Measurements from ENCODE around the gene EBF3.

The EBF3 gene

DNA sequence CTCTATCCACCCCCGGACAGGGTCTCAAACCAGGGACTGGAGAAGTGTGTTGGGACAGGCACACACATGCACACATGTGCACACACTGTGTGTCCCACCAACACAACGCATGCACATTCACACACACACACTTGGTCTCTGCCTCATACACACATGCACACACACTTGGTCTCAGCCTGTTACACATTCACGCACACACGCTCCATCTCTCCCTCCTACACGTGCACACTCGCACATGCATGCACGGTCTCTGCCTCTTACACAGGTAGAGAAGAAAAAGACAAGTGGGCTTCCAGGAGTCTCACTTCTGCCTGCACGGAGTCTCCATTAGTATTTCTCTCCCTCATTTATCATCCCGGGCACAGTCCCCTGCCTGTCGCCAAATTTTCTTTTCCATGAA, 171.2 kb downstream of the EBF3 start:
- TF ChIP-seq, protein P1, sequence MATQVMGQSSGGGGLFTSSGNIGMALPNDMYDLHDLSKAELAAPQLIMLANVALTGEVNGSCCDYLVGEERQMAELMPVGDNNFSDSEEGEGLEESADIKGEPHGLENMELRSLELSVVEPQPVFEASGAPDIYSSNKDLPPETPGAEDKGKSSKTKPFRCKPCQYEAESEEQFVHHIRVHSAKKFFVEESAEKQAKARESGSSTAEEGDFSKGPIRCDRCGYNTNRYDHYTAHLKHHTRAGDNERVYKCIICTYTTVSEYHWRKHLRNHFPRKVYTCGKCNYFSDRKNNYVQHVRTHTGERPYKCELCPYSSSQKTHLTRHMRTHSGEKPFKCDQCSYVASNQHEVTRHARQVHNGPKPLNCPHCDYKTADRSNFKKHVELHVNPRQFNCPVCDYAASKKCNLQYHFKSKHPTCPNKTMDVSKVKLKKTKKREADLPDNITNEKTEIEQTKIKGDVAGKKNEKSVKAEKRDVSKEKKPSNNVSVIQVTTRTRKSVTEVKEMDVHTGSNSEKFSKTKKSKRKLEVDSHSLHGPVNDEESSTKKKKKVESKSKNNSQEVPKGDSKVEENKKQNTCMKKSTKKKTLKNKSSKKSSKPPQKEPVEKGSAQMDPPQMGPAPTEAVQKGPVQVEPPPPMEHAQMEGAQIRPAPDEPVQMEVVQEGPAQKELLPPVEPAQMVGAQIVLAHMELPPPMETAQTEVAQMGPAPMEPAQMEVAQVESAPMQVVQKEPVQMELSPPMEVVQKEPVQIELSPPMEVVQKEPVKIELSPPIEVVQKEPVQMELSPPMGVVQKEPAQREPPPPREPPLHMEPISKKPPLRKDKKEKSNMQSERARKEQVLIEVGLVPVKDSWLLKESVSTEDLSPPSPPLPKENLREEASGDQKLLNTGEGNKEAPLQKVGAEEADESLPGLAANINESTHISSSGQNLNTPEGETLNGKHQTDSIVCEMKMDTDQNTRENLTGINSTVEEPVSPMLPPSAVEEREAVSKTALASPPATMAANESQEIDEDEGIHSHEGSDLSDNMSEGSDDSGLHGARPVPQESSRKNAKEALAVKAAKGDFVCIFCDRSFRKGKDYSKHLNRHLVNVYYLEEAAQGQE (IDR thresholded peaks at IDR 0.05; ENCODE audit: insufficient read depth in 1 of 2, low read depth in 2 of 2, low read length in 2 of 2), result no peak
- TF ChIP-seq POLR2AphosphoS5 (IDR thresholded peaks at IDR 0.05; ENCODE audit: low read depth, low read length) (no peak), SIN3A (IDR thresholded peaks at IDR 0.05; ENCODE audit: borderline replicate concordance, insufficient read depth, low read length) (no peak), TAF1 (IDR thresholded peaks at IDR 0.05; ENCODE audit: borderline replicate concordance, insufficient read depth, low read length) (no peak), FOXP2 (optimal IDR thresholded peaks at IDR 0.05; ENCODE audit: borderline replicate concordance, extremely low read depth, extremely low read length, insufficient read depth) (no peak)

DNA sequence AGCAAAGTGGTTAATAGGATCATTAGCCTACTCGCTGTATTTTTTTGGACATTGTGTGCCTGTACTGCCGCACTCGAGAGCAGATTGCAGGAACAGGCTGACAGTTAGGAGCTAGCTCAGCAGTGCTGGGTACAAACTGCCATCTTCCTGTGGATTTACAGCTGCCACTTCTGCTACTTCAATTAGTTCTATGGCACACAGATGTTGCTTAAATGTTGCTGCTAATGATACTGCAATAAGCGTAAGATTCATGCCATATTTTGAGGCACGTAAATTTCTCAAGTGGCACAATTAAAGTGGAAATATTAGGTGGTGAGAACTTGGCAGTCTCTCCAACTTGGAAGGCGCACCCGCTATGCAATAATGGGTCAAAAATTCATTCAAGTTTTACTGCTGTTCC, 171.9 kb downstream of the EBF3 start:
- TF ChIP-seq TAF1 (IDR thresholded peaks at IDR 0.05; ENCODE audit: borderline replicate concordance, insufficient read depth, low read length), result no peak
- no peak for TF ChIP-seq SIN3A (IDR thresholded peaks at IDR 0.05; ENCODE audit: borderline replicate concordance, insufficient read depth, low read length)
- no peak for TF ChIP-seq FOXP2 (optimal IDR thresholded peaks at IDR 0.05; ENCODE audit: borderline replicate concordance, extremely low read depth, extremely low read length, insufficient read depth)
- TF ChIP-seq POLR2AphosphoS5 (IDR thresholded peaks at IDR 0.05; ENCODE audit: low read depth, low read length), result no peak
- TF ChIP-seq, protein P1 (IDR thresholded peaks at IDR 0.05; ENCODE audit: insufficient read depth in 1 of 2, low read depth in 2 of 2, low read length in 2 of 2), result no peak

DNA sequence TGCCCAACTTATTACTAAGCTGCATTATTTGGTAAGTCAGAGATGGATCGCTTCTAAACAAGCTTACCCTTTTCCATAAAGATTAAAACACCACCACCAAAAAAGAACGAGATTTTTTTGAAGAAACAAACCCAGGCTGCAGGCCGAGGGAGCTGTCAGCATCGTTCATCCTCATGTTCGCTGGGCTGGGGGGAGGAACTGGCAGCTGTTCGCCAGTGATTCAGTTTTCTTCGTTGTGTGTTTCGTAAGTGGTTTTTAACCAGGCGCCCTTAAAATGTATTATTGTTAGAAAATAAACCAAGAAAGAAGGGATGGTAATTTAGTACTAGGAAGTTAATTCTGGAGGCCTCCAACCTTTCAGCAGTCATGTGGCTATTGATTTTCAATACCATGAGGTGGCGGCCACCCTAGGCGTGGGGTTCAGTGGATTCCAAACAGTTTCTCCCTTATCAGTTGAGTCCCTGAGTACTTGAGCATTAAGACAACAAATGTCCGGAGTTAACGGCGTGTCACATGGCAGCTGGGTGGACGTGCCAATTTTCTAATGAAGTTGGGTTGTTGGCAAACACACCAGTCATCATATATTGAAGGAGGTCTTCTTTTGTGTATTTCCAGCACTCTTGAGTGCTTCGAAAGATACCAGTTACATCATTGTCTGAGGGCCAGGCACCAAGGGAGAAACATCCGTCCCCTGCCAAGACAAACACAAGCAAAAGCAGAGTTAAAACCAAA, 173.2 kb downstream of the EBF3 start:
- TF ChIP-seq, protein P1 (IDR thresholded peaks at IDR 0.05; ENCODE audit: insufficient read depth in 1 of 2, low read depth in 2 of 2, low read length in 2 of 2), result no peak
- no peak for TF ChIP-seq FOXP2 (optimal IDR thresholded peaks at IDR 0.05; ENCODE audit: borderline replicate concordance, extremely low read depth, extremely low read length, insufficient read depth)
- TF ChIP-seq SIN3A (IDR thresholded peaks at IDR 0.05; ENCODE audit: borderline replicate concordance, insufficient read depth, low read length), result no peak
- TF ChIP-seq POLR2AphosphoS5 (IDR thresholded peaks at IDR 0.05; ENCODE audit: low read depth, low read length), result no peak
- no peak for TF ChIP-seq TAF1 (IDR thresholded peaks at IDR 0.05; ENCODE audit: borderline replicate concordance, insufficient read depth, low read length)

DNA sequence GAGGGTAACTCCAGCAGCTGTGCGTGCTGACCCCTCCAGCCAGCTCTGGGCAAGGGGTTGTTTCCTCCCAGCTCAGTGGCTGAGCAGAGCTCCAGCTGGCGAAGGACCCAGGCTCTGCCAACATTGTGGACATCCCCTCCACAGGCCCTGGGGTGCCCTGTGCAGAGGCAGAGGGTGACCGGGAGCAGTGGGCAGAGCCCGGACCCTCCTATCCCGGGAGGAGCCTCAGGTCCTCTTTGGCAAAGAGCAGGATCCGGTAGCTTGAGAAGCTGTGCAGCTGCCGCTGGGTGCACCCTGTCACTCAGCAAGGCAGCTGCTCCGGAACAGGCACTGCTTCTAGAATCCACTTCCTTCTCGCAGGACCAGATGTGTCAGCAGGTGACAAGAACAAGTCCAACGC, 175.9 kb downstream of the EBF3 start:
- TF ChIP-seq, protein P1 (IDR thresholded peaks at IDR 0.05; ENCODE audit: insufficient read depth in 1 of 2, low read depth in 2 of 2, low read length in 2 of 2), result no peak
- TF ChIP-seq POLR2AphosphoS5 (IDR thresholded peaks at IDR 0.05; ENCODE audit: low read depth, low read length) (no peak), TAF1 (IDR thresholded peaks at IDR 0.05; ENCODE audit: borderline replicate concordance, insufficient read depth, low read length) (no peak), SIN3A (IDR thresholded peaks at IDR 0.05; ENCODE audit: borderline replicate concordance, insufficient read depth, low read length) (no peak), FOXP2 (optimal IDR thresholded peaks at IDR 0.05; ENCODE audit: borderline replicate concordance, extremely low read depth, extremely low read length, insufficient read depth) (no peak)

Data from PFSK-1 (cell line).